ENCODE data around the gene COL6A2.
"Not testable (repeated sequence)": the region's sequence is repeated elsewhere in the genome, so short reads cannot be mapped to it uniquely, and the experiment has no call there.

The COL6A2 gene

GRCh38 chr21:46069719-46070279 lies 28.1 kb upstream of the COL6A2 start:
- H3K27ac ChIP-seq, result no peak overlapping the region
- H3K4me1 ChIP-seq, result peaks cover 0 to 34% (median 32%) of the 10 kb centered on the region in 4 donors
- H3K4me3 ChIP-seq, result no peak overlapping the region
- peak in 1 of 2 donors; percentile 59 for DNase-seq
- no peaks in the 10 kb centered on the region for H3K36me3 ChIP-seq
- intact Hi-C loops (cut with DNase I; ENCODE audit: low total_unique reads), result no loop called here
- TF ChIP-seq CTCF (IDR thresholded peaks at IDR 0.05), result no peak
- H3K27me3 ChIP-seq, result no peaks in the 10 kb centered on the region
- no peaks in the 10 kb centered on the region for H3K9me3 ChIP-seq

GRCh38 chr21:46071082-46071481 lies 26.8 kb upstream of the COL6A2 start:
- peaks cover 0 to 22% (median 19%) of the 10 kb centered on the region in 4 donors for H3K4me1 ChIP-seq
- peak in 1 of 2 donors; percentile 52 for DNase-seq
- no peak for TF ChIP-seq CTCF (IDR thresholded peaks at IDR 0.05)
- H3K4me3 ChIP-seq, result no peak overlapping the region
- H3K27me3 ChIP-seq, result no peaks in the 10 kb centered on the region
- no peaks in the 10 kb centered on the region for H3K36me3 ChIP-seq
- intact Hi-C loops (cut with DNase I; ENCODE audit: low total_unique reads), result no loop called here
- H3K9me3 ChIP-seq, result no peaks in the 10 kb centered on the region
- H3K27ac ChIP-seq, result no peak overlapping the region

- H3K4me3 ChIP-seq; H3K27me3 ChIP-seq; intact Hi-C loops (cut with DNase I; ENCODE audit: low total_unique reads); H3K9me3 ChIP-seq; H3K27ac ChIP-seq; H3K36me3 ChIP-seq: not testable (repeated sequence)
- DNase-seq, result peak in 1 of 2 donors; percentile 25
- H3K4me1 ChIP-seq, result peaks cover 0 to 37% (median 32%) of the 10 kb centered on the region in 4 donors
These were observed 21.2 kb upstream of the COL6A2 start for GRCh38 chr21:46076724-46077123.

- Histone ChIP-seq H3K27me3 (no peaks in the 10 kb centered on the region), H3K4me1 (peaks cover 0 to 37% (median 33%) of the 10 kb centered on the region in 4 donors), H3K4me3 (no peak overlapping the region), H3K36me3 (no peaks in the 10 kb centered on the region), H3K9me3 (no peaks in the 10 kb centered on the region), H3K27ac (no peak overlapping the region)
- intact Hi-C loops (cut with DNase I; ENCODE audit: low total_unique reads), result no loop called here
- peak in 1 of 2 donors; percentile 60 for DNase-seq
- TF ChIP-seq CTCF (IDR thresholded peaks at IDR 0.05), result no peak
These were observed 20.2 kb upstream of the COL6A2 start for GRCh38 chr21:46077674-46078101.

GRCh38 chr21:46078322-46078977 lies 19.5 kb upstream of the COL6A2 start:
- peak in 1 of 2 donors; percentile 83 for DNase-seq
- Histone ChIP-seq H3K4me1 (peaks cover 0 to 37% (median 33%) of the 10 kb centered on the region in 4 donors), H3K36me3 (no peaks in the 10 kb centered on the region), H3K4me3 (no peak overlapping the region), H3K9me3 (no peaks in the 10 kb centered on the region), H3K27ac (peak overlapping the region; percentile 68 to 76), H3K27me3 (no peaks in the 10 kb centered on the region)
- TF ChIP-seq CTCF (IDR thresholded peaks at IDR 0.05), result no peak
- intact Hi-C loops (cut with DNase I; ENCODE audit: low total_unique reads), result no loop called here

GRCh38 chr21:46078978-46079351 lies 18.9 kb upstream of the COL6A2 start:
- peak overlapping the region; percentile 68 to 76 for H3K27ac ChIP-seq
- no peak overlapping the region for H3K4me3 ChIP-seq
- peaks cover 0 to 37% (median 33%) of the 10 kb centered on the region in 4 donors for H3K4me1 ChIP-seq

More at GRCh38 chr21:46078978-46079351, 18.9 kb upstream of the COL6A2 start:
- peak in 1 of 2 donors; percentile 81 for DNase-seq
- TF ChIP-seq CTCF (IDR thresholded peaks at IDR 0.05), result no peak
- H3K36me3 ChIP-seq, result no peaks in the 10 kb centered on the region
- intact Hi-C loops (cut with DNase I; ENCODE audit: low total_unique reads), result no loop called here
- no peaks in the 10 kb centered on the region for H3K9me3 ChIP-seq
- no peaks in the 10 kb centered on the region for H3K27me3 ChIP-seq

Measured in tibial artery (tissue), 4 donors.